GM18873 (cell line): ENCODE results near the gene STK16.
"Not testable (repeated sequence)": the region's sequence is repeated elsewhere in the genome, so short reads cannot be mapped to it uniquely, and the experiment has no call there.

ENCODE experiments used
- ATAC-seq: cut with Tn5 transposase; IDR thresholded peaks from one replicate; pipeline ENCODE4 v1.9.1; 2021; ENCODE audit warnings: mild to moderate bottlenecking, moderate library complexity, moderate number of reproducible peaks; ENCODE audit not compliant: unreplicated experiment, low FRiP score

STK16 gene

GRCh38 chr2:219285894-219286425 is 40.7 kb downstream of the STK16 start:
- ATAC-seq, result no peak

GRCh38 chr2:219286436-219287115 is 41.3 kb downstream of the STK16 start:
- no peak for ATAC-seq

DNA sequence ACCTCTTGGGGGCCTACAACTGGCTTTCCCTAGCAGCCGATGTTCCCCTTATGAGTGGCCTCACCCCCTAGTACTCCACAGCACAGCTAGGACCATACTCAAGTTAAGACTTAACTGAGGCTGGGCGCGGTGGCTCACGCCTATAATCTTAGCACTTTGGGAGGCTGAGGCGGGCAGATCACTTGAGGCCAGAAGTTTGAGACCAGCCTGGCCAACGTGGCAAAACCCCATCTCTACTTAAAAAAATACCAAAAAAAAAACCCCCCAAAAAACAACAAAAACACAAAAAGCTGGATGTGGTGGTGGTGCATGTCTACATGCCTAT is 41.8 kb downstream of the STK16 start:
- ATAC-seq, result not testable (repeated sequence)

GRCh38 chr2:219287580-219288265 is 42.4 kb downstream of the STK16 start:
- ATAC-seq, result no peak

- no peak for ATAC-seq
Measured at GRCh38 chr2:219289195-219289536, 43.9 kb downstream of the STK16 start.

- no peak for ATAC-seq
Measured at GRCh38 chr2:219289537-219290361, 44.5 kb downstream of the STK16 start.

GRCh38 chr2:219290381-219291171 is 45.3 kb downstream of the STK16 start:
- no peak for ATAC-seq

DNA sequence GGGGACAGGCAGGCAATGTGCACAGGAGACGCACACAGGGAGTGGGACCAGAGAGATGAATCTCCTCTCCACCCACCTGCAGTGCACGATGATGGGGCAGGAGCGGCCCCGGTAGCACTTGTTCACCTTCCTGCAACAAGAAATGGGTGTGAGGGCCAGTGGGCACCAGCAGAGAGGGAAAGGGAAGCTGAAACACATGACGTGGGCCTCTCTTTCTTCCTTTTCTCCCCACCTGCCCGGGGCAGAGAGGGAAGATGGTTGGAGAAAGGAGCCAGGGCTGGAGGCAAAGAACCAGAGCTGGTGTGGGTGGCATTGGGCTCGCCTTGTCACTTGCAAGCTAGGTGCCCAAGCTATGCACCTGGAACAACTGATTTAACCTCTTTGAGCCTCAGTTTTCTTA is 46.1 kb downstream of the STK16 start:
- no peak for ATAC-seq

GRCh38 chr2:219291910-219292490 is 46.7 kb downstream of the STK16 start:
- no peak for ATAC-seq

GRCh38 chr2:219292616-219293015 is 47.3 kb downstream of the STK16 start:
- ATAC-seq, result no peak

GRCh38 chr2:219293736-219294231 is 48.5 kb downstream of the STK16 start:
- ATAC-seq, result no peak

DNA sequence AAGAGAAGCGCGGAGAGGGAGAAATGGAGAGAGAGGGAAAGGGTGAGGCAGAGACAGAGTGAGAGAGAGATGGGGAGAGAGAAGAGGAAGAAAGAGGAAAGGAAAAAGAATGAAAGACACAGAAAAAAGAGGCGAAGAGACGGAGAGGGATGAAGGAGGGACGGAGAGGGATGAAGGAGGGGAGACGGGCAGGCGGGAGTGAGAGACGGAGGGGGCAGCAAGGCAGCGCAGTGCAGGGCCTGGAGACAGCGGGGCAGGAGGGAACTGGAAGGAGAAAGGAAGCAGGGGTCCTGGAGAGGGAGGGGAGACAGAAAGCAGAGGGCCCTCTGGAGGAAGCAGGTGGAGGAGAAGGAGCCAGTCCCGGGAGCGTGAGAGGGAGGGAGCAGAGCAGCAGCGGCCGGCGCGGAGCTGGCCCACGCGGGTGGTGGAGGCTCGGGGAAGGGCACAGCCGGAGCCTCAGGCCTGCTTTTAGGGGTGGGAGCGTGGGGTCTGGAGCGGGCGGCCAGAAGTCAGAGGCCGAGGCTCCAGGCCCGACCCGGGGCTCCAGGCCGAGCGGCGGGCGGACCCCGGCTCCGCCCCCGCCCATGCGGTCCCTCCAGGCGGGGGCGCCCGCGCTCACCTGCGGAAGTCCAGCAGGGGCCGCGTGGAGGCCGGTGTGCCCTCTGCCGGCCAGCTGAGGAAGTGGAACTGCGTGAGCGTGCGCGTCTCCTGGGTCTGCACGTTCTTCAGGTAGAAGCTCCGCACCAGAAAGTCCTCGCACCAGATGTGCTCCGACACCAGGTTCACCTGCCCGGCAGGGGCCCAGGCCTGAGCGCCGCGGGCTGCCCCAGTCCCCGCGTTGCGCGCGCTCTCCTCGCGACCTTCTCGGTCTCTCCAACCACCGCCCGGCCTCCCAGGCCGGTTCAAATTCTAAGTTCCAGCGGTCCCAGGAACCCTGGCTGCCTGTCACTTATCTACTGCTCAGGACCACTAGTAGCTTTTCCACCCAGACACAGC is 49.4 kb downstream of the STK16 start:
- ATAC-seq, result peak; percentile 82

- no peak for ATAC-seq
Measured at GRCh38 chr2:219296142-219296541, 50.9 kb downstream of the STK16 start.

DNA sequence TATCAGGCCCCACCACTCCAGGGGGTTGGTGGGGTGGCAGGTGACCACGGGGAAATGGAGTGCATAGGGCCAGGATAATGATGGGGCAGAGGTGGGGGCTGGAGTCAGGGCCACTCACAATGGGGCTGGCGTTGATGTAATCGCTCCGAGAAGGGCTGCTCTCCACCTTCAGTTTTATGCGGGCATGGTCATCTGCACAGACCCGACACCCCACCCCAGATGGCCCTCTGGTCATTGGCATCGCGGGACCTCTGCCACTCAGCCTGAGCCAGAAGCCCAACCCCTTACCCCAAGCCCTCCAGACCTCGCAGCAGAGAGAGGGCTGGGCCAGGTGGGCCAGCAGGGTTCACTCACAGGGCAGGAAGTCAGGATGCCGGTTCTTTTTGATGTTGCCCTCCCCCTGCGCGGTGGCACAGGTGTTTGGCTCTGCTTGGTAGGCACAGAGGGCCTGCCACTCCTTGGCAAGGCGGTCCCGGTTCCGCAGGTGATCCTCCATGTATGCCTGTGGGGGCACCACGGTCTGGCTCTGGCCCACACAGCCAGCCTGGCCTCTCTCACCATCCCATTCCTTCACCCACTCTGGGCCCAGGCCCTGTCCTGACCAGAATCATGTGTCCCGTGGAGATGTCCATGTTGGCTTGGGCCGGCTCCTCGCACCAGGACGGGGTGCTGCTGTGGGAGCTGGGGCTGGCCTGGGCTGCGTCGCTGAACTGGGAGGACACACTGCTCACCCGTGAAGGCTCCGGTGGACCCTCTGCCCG is 51.5 kb downstream of the STK16 start:
- ATAC-seq, result no peak

DNA sequence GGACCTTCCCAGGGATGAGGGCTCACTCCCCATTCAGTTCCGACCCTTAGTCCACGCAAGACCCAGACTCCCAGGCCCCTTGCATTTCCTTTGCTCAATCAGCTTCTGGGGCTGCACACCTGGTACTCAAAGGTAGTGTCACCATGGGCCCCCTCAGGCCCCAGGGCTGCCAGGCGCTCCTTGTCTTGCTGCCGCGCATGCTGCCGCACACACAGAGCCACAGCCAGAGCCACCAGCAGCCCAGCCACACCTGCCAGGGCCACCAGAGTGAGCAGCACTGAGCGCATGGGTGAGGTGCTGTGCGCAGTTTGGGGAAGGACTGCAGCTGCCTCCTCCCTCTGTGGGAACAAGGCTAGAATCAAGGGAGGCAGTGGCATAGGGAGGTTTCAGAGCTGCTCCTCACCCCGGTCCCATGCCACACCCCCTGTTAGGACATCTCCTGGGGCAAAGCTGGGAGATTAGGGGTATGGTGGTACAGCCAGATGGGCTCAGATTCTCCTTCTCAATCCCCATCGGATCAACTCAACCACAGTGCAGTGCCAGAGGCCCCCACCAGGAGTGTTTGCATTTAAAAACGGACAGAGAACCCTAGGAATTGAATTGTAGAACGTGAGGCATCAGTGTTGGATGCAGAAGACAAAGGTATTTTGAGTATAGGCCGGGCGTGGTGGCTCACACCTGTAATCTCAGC is 52.6 kb downstream of the STK16 start:
- no peak for ATAC-seq

DNA sequence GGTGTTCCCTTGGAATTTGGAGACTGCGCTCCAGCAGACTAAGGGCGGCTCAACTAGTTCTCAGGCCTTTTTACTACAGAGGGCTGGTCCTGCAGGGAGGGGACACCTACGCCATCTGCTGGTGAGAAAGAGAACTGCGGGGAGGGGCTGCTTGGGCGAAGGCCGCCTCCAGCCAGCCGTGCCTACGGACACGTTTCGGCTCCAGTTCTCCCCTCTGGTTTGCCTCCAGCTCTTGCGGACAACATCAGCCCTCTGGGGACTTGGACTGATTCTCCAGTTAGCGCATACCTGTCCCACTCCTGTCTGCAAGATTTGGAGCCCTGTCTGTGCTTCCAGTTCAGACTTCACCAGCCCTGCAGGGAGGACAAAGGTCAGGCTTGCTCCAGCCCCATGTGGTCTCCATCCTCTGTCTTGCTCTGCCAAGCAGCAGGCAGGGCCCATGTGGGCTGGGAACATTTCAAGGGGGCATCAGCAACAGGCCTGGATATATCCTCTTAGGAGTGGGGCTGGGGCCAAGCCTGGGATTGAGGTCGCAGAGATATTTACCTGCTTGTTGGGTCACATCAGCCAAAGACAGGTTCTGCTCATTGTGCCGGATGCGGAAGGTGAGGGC is 53.6 kb downstream of the STK16 start:
- no peak for ATAC-seq

- ATAC-seq, result no peak
Measured at GRCh38 chr2:219299372-219299760, 54.1 kb downstream of the STK16 start.
